Osteoblast (primary cell): Measurements from ENCODE around the gene PTPN2. TPM values are rescaled to one million over a fixed set of nuclear protein-coding genes. Genes with fewer than 3 reads are reported as not detected.

Source experiments
- DNase-seq: peaks from one replicate; pipeline ENCODE4 v3.0.0; 2011; ENCODE audit warnings: low spot score, mixed read lengths; ENCODE audit not compliant: insufficient read length; ENCODE audit errors: missing footprints
- H2AFZ ChIP-seq: 2 replicates; pipeline ENCODE4 v1.6.0; 2011; ENCODE audit warnings: mild to moderate bottlenecking, low read length
- H3K27ac ChIP-seq: 2 replicates; pipeline ENCODE4 v1.5.1; 2011; ENCODE audit warnings: mild to moderate bottlenecking, low read depth, low read length, moderate library complexity
- H3K27me3 ChIP-seq: 2 replicates; pipeline ENCODE4 v1.6.0; 2012; ENCODE audit warnings: mild to moderate bottlenecking, control low read depth, inconsistent platforms, low read length, moderate library complexity; ENCODE audit not compliant: insufficient read depth
- H3K36me3 ChIP-seq: 2 replicates; pipeline ENCODE4 v1.5.1; 2011; ENCODE audit warnings: mild to moderate bottlenecking, low read length, control low read depth, moderate library complexity; ENCODE audit not compliant: insufficient read depth
- H3K4me1 ChIP-seq: 2 replicates; pipeline ENCODE4 v1.5.1; 2011; ENCODE audit warnings: mild to moderate bottlenecking, low read length, control low read depth, moderate library complexity; ENCODE audit not compliant: insufficient read depth
- H3K4me2 ChIP-seq: 2 replicates; pipeline ENCODE4 v1.6.0; 2011; ENCODE audit warnings: mild to moderate bottlenecking, low read length; ENCODE audit not compliant: insufficient read depth
- H3K4me3 ChIP-seq: fragments of 200-600 bp; sonication (generic); 3 replicates; pipeline ENCODE4 v1.5.1; 2012; ENCODE audit warnings: mild to moderate bottlenecking, low read length, inconsistent platforms; ENCODE audit not compliant: insufficient read depth
- H3K79me2 ChIP-seq: 2 replicates; pipeline ENCODE4 v1.6.0; 2012; ENCODE audit warnings: mild to moderate bottlenecking, low read length, control low read depth, inconsistent platforms; ENCODE audit not compliant: insufficient read depth
- H3K9me3 ChIP-seq: 2 replicates; pipeline ENCODE4 v1.5.1; 2011; ENCODE audit warnings: low read depth, low read length, control low read depth
- H4K20me1 ChIP-seq: 2 replicates; pipeline ENCODE4 v1.6.0; 2012; ENCODE audit warnings: mild to moderate bottlenecking, low read length, control low read depth; ENCODE audit not compliant: insufficient read depth
- total RNA-seq: library from RNA; depleted of rRNA; stranded (reverse); fragments of >200 nt; gene quantifications from 2 replicates; pipeline ENCODE4 v1.2.3, GENCODE V29; 2012
- TF ChIP-seq, protein P1 (sequence below): IDR thresholded peaks from 2 replicates; pipeline ENCODE4 v1.5.1; 2011; ENCODE audit warnings: mild to moderate bottlenecking, low read depth, low read length, moderate library complexity; ENCODE audit errors: extremely low read depth

Gene PTPN2
- 34.2 and 37.6 TPM in 2 replicates for total RNA-seq

GRCh38 chr18:12883684-12884405 lies at the start of gene PTPN2:
PTPN2 (minus strand) TSS chr18:12884237; CDS start chr18:12884141, 96 bp downstream.
- H3K79me2 ChIP-seq = peaks cover 47% of the 10 kb centered on the region

DNA sequence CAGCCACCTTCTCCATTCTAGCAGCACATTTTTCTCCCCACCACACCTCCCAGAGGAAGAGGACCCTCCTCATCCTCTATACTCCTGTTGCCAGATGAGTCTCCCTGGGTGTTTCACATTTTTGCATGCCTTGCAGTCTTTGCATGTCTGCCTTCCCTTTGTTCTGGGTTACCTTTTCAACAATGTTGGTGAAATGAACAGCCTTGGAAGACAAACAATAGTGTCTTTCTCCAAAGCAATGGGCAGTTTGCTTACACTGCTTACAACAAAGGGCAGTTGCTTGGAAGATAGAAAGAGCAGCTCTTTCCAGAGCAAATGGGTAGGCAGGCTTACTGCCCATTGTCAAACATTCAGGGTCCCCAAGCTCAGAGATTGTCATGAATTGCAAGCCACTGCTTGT lies 49.3 kb upstream of the PTPN2 start:
- H3K4me3 ChIP-seq = no peak overlapping the region
- H3K4me2 ChIP-seq = no peak overlapping the region
- H3K9me3 ChIP-seq = no peaks in the 10 kb centered on the region
- H3K79me2 ChIP-seq = no peaks in the 10 kb centered on the region
- TF ChIP-seq, protein P1, sequence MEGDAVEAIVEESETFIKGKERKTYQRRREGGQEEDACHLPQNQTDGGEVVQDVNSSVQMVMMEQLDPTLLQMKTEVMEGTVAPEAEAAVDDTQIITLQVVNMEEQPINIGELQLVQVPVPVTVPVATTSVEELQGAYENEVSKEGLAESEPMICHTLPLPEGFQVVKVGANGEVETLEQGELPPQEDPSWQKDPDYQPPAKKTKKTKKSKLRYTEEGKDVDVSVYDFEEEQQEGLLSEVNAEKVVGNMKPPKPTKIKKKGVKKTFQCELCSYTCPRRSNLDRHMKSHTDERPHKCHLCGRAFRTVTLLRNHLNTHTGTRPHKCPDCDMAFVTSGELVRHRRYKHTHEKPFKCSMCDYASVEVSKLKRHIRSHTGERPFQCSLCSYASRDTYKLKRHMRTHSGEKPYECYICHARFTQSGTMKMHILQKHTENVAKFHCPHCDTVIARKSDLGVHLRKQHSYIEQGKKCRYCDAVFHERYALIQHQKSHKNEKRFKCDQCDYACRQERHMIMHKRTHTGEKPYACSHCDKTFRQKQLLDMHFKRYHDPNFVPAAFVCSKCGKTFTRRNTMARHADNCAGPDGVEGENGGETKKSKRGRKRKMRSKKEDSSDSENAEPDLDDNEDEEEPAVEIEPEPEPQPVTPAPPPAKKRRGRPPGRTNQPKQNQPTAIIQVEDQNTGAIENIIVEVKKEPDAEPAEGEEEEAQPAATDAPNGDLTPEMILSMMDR = no peak
- H3K36me3 ChIP-seq = no peaks in the 10 kb centered on the region
- H2AFZ ChIP-seq = no peak overlapping the region
- H4K20me1 ChIP-seq = no peaks in the 10 kb centered on the region
- H3K27ac ChIP-seq = no peak overlapping the region
- H3K27me3 ChIP-seq = no peaks in the 10 kb centered on the region
- peaks cover 6% of the 10 kb centered on the region for H3K4me1 ChIP-seq
- DNase-seq = no peak

More at GRCh38 chr18:12883684-12884405, at the start of gene PTPN2:
- DNase-seq = peak; percentile 100
- H3K36me3 ChIP-seq = no peaks in the 10 kb centered on the region
- no peaks in the 10 kb centered on the region for H3K9me3 ChIP-seq
- TF ChIP-seq, protein P1 = no peak
- H3K27ac ChIP-seq = peak within 1 kb of the TSS; percentile 96
- H3K4me1 ChIP-seq = peaks cover 21% of the 10 kb centered on the region
- peak within 1 kb of the TSS; percentile 91 for H2AFZ ChIP-seq
- no peaks in the 10 kb centered on the region for H3K27me3 ChIP-seq
- peak within 1 kb of the TSS; percentile 99 for H3K4me2 ChIP-seq
- peaks cover 38% of the 10 kb centered on the region for H4K20me1 ChIP-seq
- H3K4me3 ChIP-seq = peak within 1 kb of the TSS; percentile 86

GRCh38 chr18:12930908-12931307 lies 46.9 kb upstream of the PTPN2 start:
- no peak overlapping the region for H3K4me2 ChIP-seq
- H3K79me2 ChIP-seq = no peaks in the 10 kb centered on the region
- no peaks in the 10 kb centered on the region for H4K20me1 ChIP-seq
- H3K4me3 ChIP-seq = no peak overlapping the region
- H2AFZ ChIP-seq = no peak overlapping the region
- no peaks in the 10 kb centered on the region for H3K36me3 ChIP-seq
- no peaks in the 10 kb centered on the region for H3K9me3 ChIP-seq
- TF ChIP-seq, protein P1 = no peak
- DNase-seq = no peak
- no peaks in the 10 kb centered on the region for H3K27me3 ChIP-seq
- H3K4me1 ChIP-seq = peaks cover 8% of the 10 kb centered on the region
- H3K27ac ChIP-seq = no peak overlapping the region

DNA sequence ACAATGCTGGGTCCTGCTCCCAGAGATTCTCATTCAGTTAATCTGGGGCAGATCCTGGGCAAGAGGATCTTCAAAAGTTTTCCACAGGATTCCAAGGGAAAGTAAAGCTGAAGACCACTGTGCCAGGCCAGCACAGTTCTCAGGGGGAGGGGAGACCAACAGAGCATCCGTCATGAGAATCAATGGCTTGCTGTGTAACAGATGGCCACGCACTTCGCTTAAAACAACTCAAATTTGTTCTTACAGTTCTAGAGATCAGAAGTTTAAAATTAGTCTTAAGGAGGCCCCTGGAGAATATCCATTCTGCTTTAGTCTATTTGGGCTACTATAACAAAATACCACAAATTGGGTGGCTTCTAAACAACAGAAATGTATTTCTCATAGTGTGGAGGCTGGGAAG lies 46.3 kb upstream of the PTPN2 start:
- H3K4me2 ChIP-seq = no peak overlapping the region
- H3K79me2 ChIP-seq = no peaks in the 10 kb centered on the region
- H3K36me3 ChIP-seq = no peaks in the 10 kb centered on the region
- no peak overlapping the region for H3K4me3 ChIP-seq
- no peak overlapping the region for H2AFZ ChIP-seq
- H3K27me3 ChIP-seq = no peaks in the 10 kb centered on the region
- H3K9me3 ChIP-seq = no peaks in the 10 kb centered on the region
- H3K4me1 ChIP-seq = peaks cover 8% of the 10 kb centered on the region
- no peaks in the 10 kb centered on the region for H4K20me1 ChIP-seq
- DNase-seq = no peak
- no peak overlapping the region for H3K27ac ChIP-seq
- TF ChIP-seq, protein P1 = no peak
